HCT116 (cell line): ENCODE results near the gene IGLL1. TPM values are rescaled to one million over a fixed set of nuclear protein-coding genes. Genes with fewer than 3 reads are reported as not detected.

Source experiments
- ATAC-seq: fragments of 200-7000 bp; cut with Tn5 transposase; 2 replicates; pipeline ENCODE4 v1.9.1; 2020; ENCODE audit warnings: mild to moderate bottlenecking, moderate library complexity
- BruUV-seq: library from RNA; stranded (reverse); fragments of 400-500 nt; replicated peaks from 2 replicates; lab custom pipeline; 2021; lab: Mats Ljungman, UMichigan
- CTCF ChIA-PET: fragments of 300-600 bp; sonication (Branson Sonifier 250); formaldehyde crosslinking; loops from one replicate; lab custom pipeline; 2021; ENCODE audit warnings: antibody characterized with exemption; lab: Charles Lee
- POLR2A ChIA-PET: fragments of 300-600, 350-600 bp; sonication (Branson Sonifier 250); formaldehyde crosslinking; loops from one replicate; lab custom pipeline; 2021; ENCODE audit warnings: antibody characterized with exemption; lab: Charles Lee
- RAD21 ChIA-PET, 2 experiments: fragments of 300-600 bp; sonication (Branson Sonifier 250); formaldehyde crosslinking; loops; one replicate each; lab custom pipeline; 2023; ENCODE audit warnings: low total read pairs in 2 of 2; ENCODE audit not compliant: uncharacterized antibody in 2 of 2, unreplicated experiment in 2 of 2, low non-redundant PET in 1 of 2; lab: Charles Lee
- DNase-seq: peaks from one replicate; pipeline ENCODE4 v3.0.0-alpha.2; 2010; ENCODE audit warnings: low read depth, low spot score
- H2AFZ ChIP-seq: fragments of 200-600 bp; shearing (Covaris generic), sonication (generic); 2 replicates; pipeline ENCODE4 v1.6.1; 2017; ENCODE audit warnings: low read depth, mixed run types, mixed read lengths, antibody characterized with exemption, low read length; ENCODE audit not compliant: poor library complexity, severe bottlenecking
- H3K27ac ChIP-seq: 2 replicates; pipeline ENCODE4 v1.5.1; 2012; ENCODE audit warnings: low read depth, low read length
- H3K27me3 ChIP-seq: fragments of 200-600 bp; sonication (generic); 2 replicates; pipeline ENCODE4 v1.6.1; 2016; ENCODE audit warnings: mixed run types, low read length, mixed read lengths; ENCODE audit not compliant: insufficient read depth
- H3K36me3 ChIP-seq, 2 experiments: fragments of 200-500 bp in 1 of 2; fragments of 200-600 bp in 1 of 2; sonication (Bioruptor generic) in 1 of 2; sonication (generic) in 1 of 2; 2 replicates each; pipeline versions ENCODE4 v1.5.1 to v1.6.1; 2014 to 2016; ENCODE audit warnings: low read length in 2 of 2, inconsistent platforms in 1 of 2, mixed read lengths in 1 of 2, mixed run types in 1 of 2; ENCODE audit not compliant: insufficient read depth in 2 of 2, control insufficient read depth in 1 of 2
- H3K4me1 ChIP-seq, 2 experiments: fragments of 200-600 bp in 1 of 2; sonication (generic) in 1 of 2; 2 replicates each; pipeline versions ENCODE4 v1.5.1 to v1.6.1; 2012 to 2017; ENCODE audit warnings: low read length in 2 of 2, inconsistent platforms in 1 of 2, mild to moderate bottlenecking in 1 of 2, mixed read lengths in 1 of 2, mixed run types in 1 of 2, moderate library complexity in 1 of 2; ENCODE audit not compliant: insufficient read depth in 2 of 2, control insufficient read depth in 1 of 2
- H3K4me2 ChIP-seq: fragments of 200-600 bp; sonication (generic); 2 replicates; pipeline ENCODE4 v1.6.1; 2017; ENCODE audit warnings: mixed run types, low read length, mixed read lengths
- H3K4me3 ChIP-seq, 2 experiments: fragments of 200-600 bp in 1 of 2; sonication (generic) in 1 of 2; replicated peaks in 1 of 2; 2 replicates each; pipeline ENCODE4 v1.5.1; 2011 to 2016; ENCODE audit warnings: low read length in 2 of 2, control low read depth in 1 of 2, low read depth in 1 of 2, mild to moderate bottlenecking in 1 of 2, mixed read lengths in 1 of 2, mixed run types in 1 of 2
- H3K79me2 ChIP-seq: fragments of 200-600 bp; sonication (generic); 2 replicates; pipeline ENCODE4 v1.6.1; 2017; ENCODE audit warnings: mild to moderate bottlenecking, mixed run types, low read length, moderate library complexity, mixed read lengths; ENCODE audit not compliant: insufficient read depth
- H3K9ac ChIP-seq: fragments of 200-600 bp; sonication (generic); 2 replicates; pipeline ENCODE4 v1.6.1; 2016; ENCODE audit warnings: low read length, mixed read lengths
- H3K9me2 ChIP-seq: fragments of 200-600 bp; sonication (generic), shearing (Covaris generic); 2 replicates; pipeline ENCODE4 v1.6.1; 2017; ENCODE audit warnings: mixed run types, mild to moderate bottlenecking, moderate library complexity; ENCODE audit not compliant: insufficient read depth
- H3K9me3 ChIP-seq, 2 experiments: fragments of 200-500 bp in 1 of 2; fragments of 200-600 bp in 1 of 2; sonication (Bioruptor generic) in 1 of 2; sonication (generic) in 1 of 2; 2 replicates each; pipeline ENCODE4 v1.6.1; 2014 to 2017; ENCODE audit warnings: low read length in 2 of 2, mixed read lengths in 2 of 2, inconsistent platforms in 1 of 2, low read depth in 1 of 2, mild to moderate bottlenecking in 1 of 2, mixed run types in 1 of 2, moderate library complexity in 1 of 2; ENCODE audit not compliant: control insufficient read depth in 1 of 2, insufficient read depth in 1 of 2
- H4K20me1 ChIP-seq: fragments of 200-600 bp; sonication (generic), shearing (Covaris generic); 2 replicates; pipeline ENCODE4 v1.6.1; 2017; ENCODE audit warnings: mixed run types, mild to moderate bottlenecking, moderate library complexity; ENCODE audit not compliant: insufficient read depth
- CBX3 ChIP-seq: IDR thresholded peaks from 2 replicates; pipeline ENCODE4 v1.6.1; 2012; ENCODE audit warnings: low read depth
- CTCF ChIP-seq, 3 experiments: fragments of 200-600 bp in 1 of 3; sonication (generic) in 1 of 3; IDR thresholded peaks in 2 of 3; conservative IDR thresholded peaks in 1 of 3; 2 replicates each; pipeline ENCODE4 v1.5.1; 2012 to 2017; ENCODE audit warnings: low read depth in 2 of 3, low read length in 2 of 3, antibody characterized with exemption in 1 of 3, borderline replicate concordance in 1 of 3, control low read depth in 1 of 3, mild to moderate bottlenecking in 1 of 3, mixed read lengths in 1 of 3, mixed run types in 1 of 3, moderate library complexity in 1 of 3; ENCODE audit not compliant: insufficient read depth in 1 of 3
- EGR1 ChIP-seq: IDR thresholded peaks from 2 replicates; pipeline ENCODE4 v1.6.1; 2012; ENCODE audit warnings: low read depth
- EZH2 ChIP-seq: fragments of 200-600 bp; sonication (generic); IDR thresholded peaks from 2 replicates; pipeline ENCODE4 v1.6.1; 2017; ENCODE audit warnings: antibody characterized with exemption, mixed run types
- EZH2phosphoT487 ChIP-seq: fragments of 200-600 bp; IDR thresholded peaks from 2 replicates; pipeline ENCODE4 v1.6.1; 2018; ENCODE audit warnings: antibody characterized with exemption, borderline replicate concordance
- JUND ChIP-seq: IDR thresholded peaks from 2 replicates; pipeline ENCODE4 v1.6.1; 2012
- MAX ChIP-seq: IDR thresholded peaks from 2 replicates; pipeline ENCODE4 v1.6.1; 2012
- POLR2A ChIP-seq: IDR thresholded peaks from 2 replicates; pipeline ENCODE4 v1.7.0; 2011; ENCODE audit warnings: borderline replicate concordance; ENCODE audit not compliant: insufficient read depth, insufficient read length; ENCODE audit errors: extremely low read depth
- POLR2AphosphoS5 ChIP-seq: IDR thresholded peaks from 2 replicates; pipeline ENCODE4 v1.6.1; 2011; ENCODE audit warnings: mild to moderate bottlenecking, low read depth, low read length, moderate library complexity
- RAD21 ChIP-seq: IDR thresholded peaks from 2 replicates; pipeline ENCODE4 v1.6.1; 2012; ENCODE audit warnings: low read depth, mild to moderate bottlenecking
- REST ChIP-seq: IDR thresholded peaks from 2 replicates; pipeline ENCODE4 v1.6.1; 2012; ENCODE audit warnings: low read depth
- SIN3A ChIP-seq: IDR thresholded peaks from 2 replicates; pipeline ENCODE4 v1.6.1; 2012; ENCODE audit warnings: low read depth
- SP1 ChIP-seq: IDR thresholded peaks from 2 replicates; pipeline ENCODE4 v1.6.1; 2012; ENCODE audit warnings: low read depth
- SRF ChIP-seq: IDR thresholded peaks from 2 replicates; pipeline ENCODE4 v1.6.1; 2012; ENCODE audit warnings: low read depth
- YY1 ChIP-seq: IDR thresholded peaks from 2 replicates; pipeline ENCODE4 v1.6.1; 2011; ENCODE audit warnings: low read length, low read depth, moderate library complexity, mild to moderate bottlenecking; ENCODE audit not compliant: insufficient replicate concordance; ENCODE audit errors: extremely low read depth
- ZFX ChIP-seq: fragments of 450-650 bp; IDR thresholded peaks from 2 replicates; pipeline ENCODE4 v1.6.1; 2017
- intact Hi-C: fragments of 100-400 bp; cut with micrococcal nuclease; formaldehyde crosslinking; loops from 2 replicates; pipeline ENCODE4 v1.10.0; 2022
- total RNA-seq: library from RNA; stranded (reverse); gene quantifications from one replicate; pipeline ENCODE4 v1.2.1, GENCODE V29; 2021; ENCODE audit not compliant: unreplicated experiment
- TF ChIP-seq, protein P1 (sequence below): IDR thresholded peaks from 2 replicates; pipeline ENCODE4 v1.6.1; 2012

The IGLL1 gene
- total RNA-seq, 1 experiment from 2014 or later, result not detected

DNA sequence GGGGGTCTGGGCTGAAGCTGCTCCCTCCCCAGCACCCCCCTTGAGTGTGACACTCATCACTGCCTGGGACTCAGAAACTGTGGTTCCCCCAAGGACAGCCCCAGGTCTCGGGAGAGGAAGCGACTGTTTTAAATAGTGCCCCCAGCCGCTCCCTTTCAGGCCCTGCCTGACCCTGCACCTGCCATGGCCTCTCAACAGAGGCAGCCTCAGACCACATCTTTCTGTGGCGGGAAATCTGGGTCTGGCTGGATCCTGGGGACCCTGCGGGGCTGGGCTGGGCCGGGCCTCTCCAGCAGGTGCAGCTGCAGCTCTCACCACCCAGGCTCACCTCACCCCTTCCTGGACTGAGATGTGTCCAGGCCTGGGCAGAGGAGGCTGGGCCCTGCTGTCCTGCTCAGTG is 3.7 kb upstream of the IGLL1 start:
- BruUV-seq, result no TSS peak
- Histone ChIP-seq H3K9ac (no peak overlapping the region), H3K27me3 (no peaks in the 10 kb centered on the region), H3K79me2 (no peaks in the 10 kb centered on the region), H2AFZ (no peak overlapping the region), H3K4me1 (no peaks in the 10 kb centered on the region), H4K20me1 (no peaks in the 10 kb centered on the region), H3K36me3 (no peaks in the 10 kb centered on the region), H3K9me3 (no peaks in the 10 kb centered on the region), H3K4me2 (no peak overlapping the region), H3K9me2 (no peaks in the 10 kb centered on the region), H3K4me3 (no peak overlapping the region), H3K27ac (no peak overlapping the region)
- CTCF ChIA-PET, result no interaction called here
- intact Hi-C loops, result no loop called here
- no peak for TF ChIP-seq SP1
- no peak for TF ChIP-seq RAD21
- TF ChIP-seq POLR2A, result no peak
- TF ChIP-seq SRF, result no peak
- TF ChIP-seq EZH2phosphoT487, result no peak
- TF ChIP-seq CBX3, result no peak
- TF ChIP-seq POLR2AphosphoS5, result no peak
- TF ChIP-seq REST, result no peak
- TF ChIP-seq JUND, result no peak
- TF ChIP-seq SIN3A, result no peak
- TF ChIP-seq YY1, result no peak
- no peak for TF ChIP-seq EGR1
- TF ChIP-seq MAX, result no peak
- no peak for TF ChIP-seq ZFX
- TF ChIP-seq CTCF (IDR thresholded peaks at IDR 0.05 in 2 of 3, conservative IDR thresholded peaks at IDR 0.05 in 1 of 3; ENCODE audit: borderline replicate concordance in 1 of 3, insufficient read depth in 1 of 3, low read depth in 2 of 3, low read length in 2 of 3), result no peak
- TF ChIP-seq EZH2, result no peak
- TF ChIP-seq, protein P1, sequence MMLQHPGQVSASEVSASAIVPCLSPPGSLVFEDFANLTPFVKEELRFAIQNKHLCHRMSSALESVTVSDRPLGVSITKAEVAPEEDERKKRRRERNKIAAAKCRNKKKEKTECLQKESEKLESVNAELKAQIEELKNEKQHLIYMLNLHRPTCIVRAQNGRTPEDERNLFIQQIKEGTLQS, result no peak
- RAD21 ChIA-PET, result no interaction called here
- DNase-seq (no peak), ATAC-seq (no peak)
- POLR2A ChIA-PET, result no interaction called here
